Liver (tissue), 3 donors: Measurements from ENCODE around the gene BTAF1.

Experiments
- GABPA ChIP-seq, 2 donors: IDR thresholded peaks in 1 of 2; conservative IDR thresholded peaks in 1 of 2; 2 replicates each; pipeline ENCODE4 v1.6.1; 2016; ENCODE audit warnings: antibody characterized with exemption in 2 of 2, mild to moderate bottlenecking in 1 of 2, moderate library complexity in 1 of 2
- HNF4G ChIP-seq: IDR thresholded peaks from 2 replicates; pipeline ENCODE4 v1.6.1; 2016; ENCODE audit warnings: antibody characterized with exemption
- JUND ChIP-seq, 2 donors: IDR thresholded peaks; 2 replicates each; pipeline ENCODE4 v1.6.1; 2016; ENCODE audit warnings: antibody characterized with exemption in 2 of 2
- TAF1 ChIP-seq: conservative IDR thresholded peaks from 2 replicates; pipeline ENCODE4 v1.6.1; 2016; ENCODE audit warnings: antibody characterized with exemption, mild to moderate bottlenecking
- YY1 ChIP-seq: IDR thresholded peaks from 2 replicates; pipeline ENCODE4 v1.6.1; 2016; ENCODE audit warnings: antibody characterized with exemption, mild to moderate bottlenecking
- TF ChIP-seq, protein P1 (sequence below): fragments of 150-350 bp; IDR thresholded peaks from 2 replicates; pipeline ENCODE4 v1.5.1; 2017; ENCODE audit warnings: improper control_type of control experiment, low read depth, low read length; ENCODE audit not compliant: missing input control
- TF ChIP-seq, protein P2 (sequence below): IDR thresholded peaks from 2 replicates; pipeline ENCODE4 v1.6.1; 2016; ENCODE audit warnings: antibody characterized with exemption
- donor health status: healthy.
- donor health status: healthy.

DNA sequence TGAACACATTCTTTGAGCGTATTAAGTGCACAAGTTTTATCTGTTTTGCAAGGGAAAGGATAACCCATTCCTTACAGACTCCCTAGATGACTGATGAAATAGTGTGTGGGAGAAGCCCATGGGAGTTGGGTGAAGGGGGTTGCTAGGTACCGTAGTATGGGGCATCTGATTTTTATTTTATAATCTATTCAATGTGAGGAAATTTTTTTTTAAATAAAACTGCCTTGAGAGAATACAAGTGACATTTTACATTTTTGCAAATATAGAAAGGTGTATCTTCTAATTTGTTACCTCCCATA, 1.4 kb downstream of the BTAF1 start:
- TF ChIP-seq HNF4G (no peak), YY1 (no peak), GABPA (IDR thresholded peaks at IDR 0.05 in 1 of 2, conservative IDR thresholded peaks at IDR 0.05 in 1 of 2) (no peak), JUND (IDR thresholded peaks at IDR 0.05) (no peak), TAF1 (no peak)
- TF ChIP-seq, protein P1, sequence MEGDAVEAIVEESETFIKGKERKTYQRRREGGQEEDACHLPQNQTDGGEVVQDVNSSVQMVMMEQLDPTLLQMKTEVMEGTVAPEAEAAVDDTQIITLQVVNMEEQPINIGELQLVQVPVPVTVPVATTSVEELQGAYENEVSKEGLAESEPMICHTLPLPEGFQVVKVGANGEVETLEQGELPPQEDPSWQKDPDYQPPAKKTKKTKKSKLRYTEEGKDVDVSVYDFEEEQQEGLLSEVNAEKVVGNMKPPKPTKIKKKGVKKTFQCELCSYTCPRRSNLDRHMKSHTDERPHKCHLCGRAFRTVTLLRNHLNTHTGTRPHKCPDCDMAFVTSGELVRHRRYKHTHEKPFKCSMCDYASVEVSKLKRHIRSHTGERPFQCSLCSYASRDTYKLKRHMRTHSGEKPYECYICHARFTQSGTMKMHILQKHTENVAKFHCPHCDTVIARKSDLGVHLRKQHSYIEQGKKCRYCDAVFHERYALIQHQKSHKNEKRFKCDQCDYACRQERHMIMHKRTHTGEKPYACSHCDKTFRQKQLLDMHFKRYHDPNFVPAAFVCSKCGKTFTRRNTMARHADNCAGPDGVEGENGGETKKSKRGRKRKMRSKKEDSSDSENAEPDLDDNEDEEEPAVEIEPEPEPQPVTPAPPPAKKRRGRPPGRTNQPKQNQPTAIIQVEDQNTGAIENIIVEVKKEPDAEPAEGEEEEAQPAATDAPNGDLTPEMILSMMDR: no peak
- TF ChIP-seq, protein P2, sequence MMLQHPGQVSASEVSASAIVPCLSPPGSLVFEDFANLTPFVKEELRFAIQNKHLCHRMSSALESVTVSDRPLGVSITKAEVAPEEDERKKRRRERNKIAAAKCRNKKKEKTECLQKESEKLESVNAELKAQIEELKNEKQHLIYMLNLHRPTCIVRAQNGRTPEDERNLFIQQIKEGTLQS: no peak
